NCI-H69 (cell line): ENCODE results near the gene COG6.
A peak's percentile ranks its signal among the peaks of the same experiment; 100 is the strongest.

Experiments
- DNase-seq: peaks from one replicate; lab custom pipeline; 2025; lab: John Stamatoyannopoulos, UW

COG6 gene

DNA sequence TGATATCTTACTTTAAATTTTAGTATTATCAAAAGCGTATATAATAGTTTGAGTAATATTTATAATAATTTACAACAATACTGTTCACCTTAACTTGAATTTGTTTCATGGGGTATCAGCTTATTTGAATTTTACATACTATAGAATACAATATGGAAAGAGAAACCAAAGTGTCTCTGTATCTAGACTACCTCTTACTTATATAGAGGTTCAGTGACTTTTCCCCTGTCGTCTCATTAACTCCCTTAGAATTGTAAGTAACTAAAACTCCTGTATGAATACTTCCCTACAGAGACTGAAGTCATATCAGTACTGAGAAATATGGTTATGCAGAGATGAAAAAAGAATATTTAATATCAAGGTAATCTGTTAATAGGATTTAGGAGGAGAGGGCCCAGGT is 26.8 kb downstream of the COG6 start:
- DNase-seq: no peak

DNA sequence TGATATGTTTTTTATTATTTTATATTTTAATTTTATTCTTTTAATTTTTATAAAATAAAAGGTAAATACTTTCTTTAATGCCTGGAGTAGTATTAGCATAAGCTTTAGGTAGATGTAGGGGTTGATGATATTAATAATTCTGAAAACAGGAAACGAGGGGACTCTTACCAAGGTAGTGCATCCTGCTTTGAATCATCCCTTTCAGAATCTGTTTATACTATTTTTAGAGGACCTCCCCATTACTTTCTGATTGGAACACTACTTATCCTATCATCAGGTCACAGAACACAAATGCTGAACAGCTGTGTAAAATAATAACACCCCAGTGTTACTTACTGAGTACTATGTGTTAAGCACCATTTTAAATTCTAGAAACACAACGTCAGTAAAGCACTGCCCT is 27.3 kb downstream of the COG6 start:
- DNase-seq: no peak

DNA sequence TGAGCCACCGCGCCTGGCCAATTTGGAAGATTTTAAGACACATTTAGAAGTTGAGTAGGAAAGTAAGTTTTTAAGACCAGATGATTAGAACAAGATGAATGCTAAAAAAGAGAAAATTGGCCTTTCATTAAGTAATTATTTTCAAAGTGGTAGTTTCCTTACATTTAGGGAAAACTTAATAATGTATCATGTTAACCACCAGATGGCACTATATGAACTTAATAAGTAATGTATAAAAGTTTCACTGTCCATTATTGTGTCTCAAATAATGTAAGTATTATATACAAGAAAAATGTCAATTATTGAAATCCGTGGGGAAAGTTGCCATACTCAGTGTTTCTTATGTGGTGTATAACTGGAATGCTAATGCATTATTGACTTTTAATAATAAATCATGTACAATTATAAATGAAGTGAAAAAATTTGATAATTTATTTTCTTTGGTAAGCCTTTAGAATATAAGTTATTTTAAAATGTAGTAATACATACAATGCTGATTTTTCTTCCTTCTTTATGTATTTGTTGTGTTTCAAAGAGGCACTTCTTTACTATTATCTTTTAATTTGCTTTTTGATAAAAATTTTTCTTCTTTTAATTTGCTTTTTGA is 29.2 kb downstream of the COG6 start:
- peak; percentile 56 for DNase-seq

DNA sequence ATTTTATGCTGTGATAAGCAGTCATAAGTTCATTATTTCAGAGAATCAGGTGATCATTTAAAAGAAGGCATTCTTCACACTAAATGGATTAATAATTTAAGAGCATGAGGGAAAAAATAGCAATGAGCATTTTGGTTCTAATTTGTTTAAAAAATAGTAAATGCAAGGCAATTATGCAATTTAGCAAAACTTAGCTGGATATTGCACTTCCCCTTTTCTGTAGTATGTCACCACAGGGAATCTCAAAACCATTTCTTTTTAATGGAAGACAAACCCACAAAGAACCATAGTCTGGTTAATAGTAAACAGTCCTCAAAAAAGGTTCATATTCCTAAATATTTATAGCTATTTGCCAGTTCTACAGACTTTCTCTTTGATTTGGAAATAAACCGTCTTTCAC is 30.2 kb downstream of the COG6 start:
- DNase-seq: no peak

DNA sequence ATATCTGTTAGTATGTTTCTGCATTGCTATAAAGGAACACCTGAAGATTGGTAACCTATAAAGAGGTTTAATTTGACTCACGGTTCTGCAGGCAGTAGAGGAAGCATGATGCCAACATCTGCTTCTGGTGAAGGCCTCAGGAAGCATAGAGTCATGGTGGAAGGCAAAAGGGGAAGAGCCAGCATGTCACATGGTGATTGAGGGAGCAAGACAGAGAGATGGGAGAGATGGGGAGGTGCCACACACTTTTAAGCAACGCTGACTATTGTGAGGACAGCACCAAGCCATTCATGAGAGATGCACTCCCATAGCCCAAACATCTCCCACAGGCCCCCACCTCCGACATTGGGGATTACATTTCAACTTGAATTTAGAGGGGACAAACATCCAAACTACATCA is 32.8 kb downstream of the COG6 start:
- DNase-seq: no peak

DNA sequence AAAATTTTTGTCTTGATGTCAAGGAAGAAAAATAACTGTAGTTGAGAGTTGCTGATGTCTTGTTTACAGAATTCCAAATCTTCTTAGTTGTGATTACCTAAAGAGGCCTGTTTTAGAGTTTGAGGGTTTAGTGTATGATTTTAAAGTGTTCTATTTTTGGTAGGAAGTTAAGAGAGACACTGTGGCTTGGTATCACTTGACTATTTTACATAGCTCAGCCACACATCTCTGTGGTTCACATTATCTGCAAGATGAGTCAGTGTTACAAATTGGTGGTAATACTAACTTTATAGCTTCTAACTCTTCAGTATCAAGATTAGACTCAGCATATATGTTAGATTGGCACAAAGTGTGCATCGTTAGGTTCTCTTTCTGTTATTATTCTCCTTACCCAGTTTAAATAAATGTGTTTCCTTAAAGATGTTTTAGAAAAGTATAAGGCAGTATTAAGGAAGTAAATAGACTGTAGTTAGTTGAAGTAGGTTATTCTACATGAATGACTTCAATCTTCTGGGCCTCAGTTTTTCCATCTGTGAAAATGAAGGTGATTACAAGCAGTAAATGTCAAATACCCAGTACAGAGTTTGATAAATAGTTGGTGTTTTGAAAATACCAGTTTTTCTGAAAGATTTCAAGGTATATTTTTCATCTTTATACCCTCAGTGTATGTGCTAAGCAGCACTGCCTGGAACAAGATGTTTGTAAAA is 33.4 kb downstream of the COG6 start:
- DNase-seq: no peak

DNA sequence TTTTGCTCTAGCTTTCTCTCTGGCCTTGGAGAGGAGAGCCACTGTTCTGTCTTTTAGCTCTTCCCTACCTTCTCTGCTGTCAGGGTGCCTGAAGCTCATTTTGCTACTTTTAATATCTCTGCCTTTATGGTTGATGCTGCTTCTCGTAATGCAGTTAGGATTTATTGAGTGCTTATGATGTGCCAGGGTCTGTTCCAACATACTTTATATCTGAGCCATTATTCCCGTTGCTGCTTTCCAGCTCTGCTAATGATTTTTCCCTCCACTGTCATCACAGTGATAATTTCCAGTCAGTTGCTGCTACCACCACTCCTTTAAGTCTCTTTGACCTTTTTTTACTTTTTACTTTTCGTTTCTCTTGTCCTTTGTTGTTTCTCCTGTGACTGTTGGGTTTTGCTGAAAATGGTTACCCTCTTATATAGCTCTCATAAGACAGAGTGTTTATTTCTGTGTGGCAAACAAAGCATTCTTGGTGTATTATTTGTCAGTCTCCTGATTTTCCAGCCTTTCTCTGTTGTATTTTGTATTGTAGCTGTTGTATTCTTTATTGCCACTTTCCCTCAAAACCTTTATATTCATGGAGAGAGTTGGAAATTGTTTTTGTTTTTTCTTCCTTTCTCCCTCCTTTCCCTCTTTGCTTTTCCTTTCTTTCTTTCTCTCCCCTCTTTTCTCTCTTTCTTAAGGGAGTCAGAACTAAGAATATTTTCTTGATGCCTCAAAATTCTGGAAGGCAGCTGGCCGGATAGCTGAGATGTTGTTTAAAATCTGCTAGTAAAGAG is 37.4 kb downstream of the COG6 start:
- DNase-seq: no peak

DNA sequence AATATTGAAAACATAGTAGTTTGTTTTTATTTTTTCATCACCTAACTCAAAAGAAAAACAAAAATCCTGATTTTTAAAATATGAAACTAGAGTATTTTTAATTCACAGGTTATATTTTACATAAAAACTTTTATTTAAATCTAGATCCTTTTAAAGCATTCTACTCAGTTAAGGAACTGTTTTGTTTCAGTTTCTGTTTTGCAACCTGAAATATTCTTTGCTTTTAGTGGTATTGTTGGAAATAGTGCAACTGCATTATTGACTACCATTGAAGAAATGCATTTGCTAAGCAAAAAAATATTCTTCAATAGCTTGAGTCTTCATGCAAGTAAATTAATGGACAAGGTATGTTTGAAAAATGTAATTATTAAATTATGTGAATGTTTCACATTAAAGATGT is 43.8 kb downstream of the COG6 start:
- no peak for DNase-seq

DNA sequence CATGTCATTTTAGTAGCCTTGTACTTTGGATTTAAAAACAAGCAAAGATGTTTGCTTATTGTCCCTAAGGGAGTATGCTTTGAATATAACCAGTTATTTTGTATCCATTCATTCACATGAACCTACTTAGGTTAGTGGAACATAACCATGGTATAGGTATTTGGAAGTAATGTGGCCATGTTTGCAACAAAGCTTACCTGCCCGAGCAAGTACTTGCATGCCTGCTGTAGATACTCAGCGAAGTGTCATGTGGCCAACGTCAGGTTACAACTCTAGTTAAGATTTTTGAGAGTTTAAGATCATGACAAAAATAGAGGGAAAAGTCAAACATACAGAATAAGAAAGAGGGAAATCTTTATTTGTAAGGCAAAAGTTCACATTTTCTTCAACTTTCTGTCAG is 57.2 kb downstream of the COG6 start:
- no peak for DNase-seq

DNA sequence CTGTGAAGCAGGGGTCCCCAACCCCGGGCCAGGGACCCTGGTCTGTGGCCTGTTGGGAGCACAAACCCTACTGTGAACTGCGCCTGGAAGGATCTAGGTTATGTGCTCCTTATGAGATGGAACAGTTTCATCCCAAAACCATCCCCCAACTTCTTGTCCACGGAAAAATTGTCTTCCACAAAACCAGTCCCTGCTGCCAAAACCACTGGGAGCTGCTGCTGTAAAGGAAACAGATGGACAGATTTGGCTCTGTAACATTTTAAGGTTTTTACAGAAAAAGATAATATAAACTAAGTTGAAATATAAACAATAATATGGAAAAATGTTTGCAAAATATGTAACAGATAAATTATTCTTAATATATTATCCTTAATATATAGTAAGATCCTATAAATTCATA is 73.7 kb downstream of the COG6 start:
- no peak for DNase-seq

DNA sequence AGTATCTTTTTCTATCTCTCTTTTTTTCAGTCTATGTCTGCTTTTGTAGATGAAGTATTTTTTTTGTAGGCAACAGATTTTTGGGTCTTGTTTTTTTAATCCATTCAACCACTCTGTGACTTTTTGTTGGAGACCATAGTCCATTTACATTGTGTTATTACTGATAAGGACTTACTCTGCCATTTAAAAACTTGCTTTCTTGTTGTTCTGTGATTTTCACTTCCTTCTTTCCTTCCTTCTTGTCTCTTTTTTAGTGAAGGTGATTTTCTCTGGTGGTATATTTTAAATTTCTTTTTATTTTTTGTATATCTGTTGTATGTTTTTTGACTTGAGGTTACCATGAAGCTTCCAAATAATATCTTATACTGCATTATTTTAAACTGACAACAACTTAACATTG is 79.5 kb downstream of the COG6 start:
- DNase-seq: no peak

DNA sequence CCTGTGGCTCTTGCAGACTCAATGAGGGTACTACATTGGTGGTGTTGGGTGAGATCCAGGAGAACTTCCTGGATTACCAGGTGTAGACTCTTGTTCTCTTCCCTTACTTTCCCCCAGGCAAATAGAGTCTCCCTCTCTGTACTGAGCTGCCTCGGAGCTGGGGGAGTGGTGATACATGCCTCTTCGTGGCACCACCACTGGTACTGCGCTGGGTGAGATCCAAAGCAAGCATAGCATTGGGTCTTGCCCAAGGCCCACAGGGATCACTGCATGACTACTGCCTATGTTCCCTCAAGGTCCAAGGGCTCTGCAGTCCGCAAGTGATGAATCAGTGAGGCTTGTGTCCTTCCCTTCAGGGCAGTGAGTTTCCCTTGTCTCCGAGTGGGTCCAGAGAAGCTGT is 81.6 kb downstream of the COG6 start:
- DNase-seq: no peak

DNA sequence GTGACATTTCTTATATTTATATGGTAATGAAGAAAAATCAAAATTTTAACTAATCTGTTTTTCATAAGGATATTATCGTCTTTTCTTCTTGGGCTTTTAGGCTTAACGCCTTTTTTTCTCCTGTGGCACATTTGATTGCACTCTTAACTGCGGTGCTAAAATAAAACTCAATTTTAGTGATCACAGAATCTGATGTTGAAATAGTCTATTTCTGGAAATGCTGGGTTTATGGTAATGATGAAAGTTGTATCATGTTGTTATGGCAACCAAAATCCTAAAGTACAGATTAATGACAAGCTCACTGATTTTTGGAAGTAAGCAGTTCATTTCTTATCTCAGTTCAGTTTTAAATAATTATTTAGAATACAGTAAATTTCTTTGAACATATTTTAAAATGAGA is 85.3 kb downstream of the COG6 start:
- DNase-seq: no peak

DNA sequence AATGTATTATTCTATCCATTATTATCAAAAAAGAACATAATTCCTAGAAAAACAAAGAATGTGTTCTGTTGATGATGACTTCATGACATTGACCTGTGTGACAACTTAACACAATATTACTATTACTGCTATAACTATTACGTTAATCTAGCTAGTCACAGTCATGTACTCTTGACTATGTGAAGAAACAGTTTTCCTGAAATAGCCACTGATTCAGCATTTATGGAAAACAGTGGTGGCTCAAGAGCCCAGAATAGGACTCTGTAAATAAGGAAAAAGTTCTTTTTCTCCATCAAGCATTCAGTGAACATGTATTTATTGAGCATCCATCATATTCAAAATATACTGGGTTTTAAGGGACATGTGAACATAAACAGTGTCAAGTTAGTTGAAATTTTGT is 93.5 kb downstream of the COG6 start:
- no peak for DNase-seq

DNA sequence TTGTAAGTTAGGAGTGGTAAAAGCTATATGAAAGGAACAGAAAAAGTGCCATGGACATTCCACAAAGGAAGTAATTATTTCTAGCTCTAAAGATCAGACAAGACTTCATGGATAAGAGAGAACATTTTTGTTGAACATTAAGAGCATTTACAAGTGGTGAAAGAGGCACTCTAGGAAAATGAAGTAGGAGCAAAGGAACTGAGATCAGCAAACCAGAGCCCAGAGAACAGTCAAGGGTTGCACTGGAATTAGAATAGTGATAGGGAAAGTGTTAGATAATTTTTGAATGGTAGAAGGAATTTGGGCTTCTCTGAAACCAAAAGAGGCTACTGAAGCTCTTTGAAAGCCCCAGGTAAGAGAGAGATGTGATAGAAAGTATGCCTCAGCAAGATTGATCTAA is 94.1 kb downstream of the COG6 start:
- no peak for DNase-seq

DNA sequence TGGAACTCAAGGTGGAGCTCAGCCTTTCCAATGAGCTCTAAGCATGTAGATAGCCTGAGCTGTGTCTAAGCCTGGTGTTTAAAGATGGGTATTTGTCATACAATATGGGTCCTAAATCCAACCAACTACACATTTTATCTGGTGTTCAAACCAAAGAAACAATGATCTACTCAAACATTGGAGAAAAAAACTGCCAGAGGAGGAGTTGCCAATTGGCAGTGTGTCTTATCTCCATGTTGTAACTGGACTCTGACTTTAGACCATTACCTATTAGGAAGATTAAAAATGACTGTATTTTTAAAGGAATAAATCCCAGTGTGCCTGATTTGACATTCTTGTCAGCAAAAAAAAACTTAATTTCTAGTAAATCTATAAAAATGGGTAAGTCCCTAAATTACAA is 96.3 kb downstream of the COG6 start:
- DNase-seq: no peak

DNA sequence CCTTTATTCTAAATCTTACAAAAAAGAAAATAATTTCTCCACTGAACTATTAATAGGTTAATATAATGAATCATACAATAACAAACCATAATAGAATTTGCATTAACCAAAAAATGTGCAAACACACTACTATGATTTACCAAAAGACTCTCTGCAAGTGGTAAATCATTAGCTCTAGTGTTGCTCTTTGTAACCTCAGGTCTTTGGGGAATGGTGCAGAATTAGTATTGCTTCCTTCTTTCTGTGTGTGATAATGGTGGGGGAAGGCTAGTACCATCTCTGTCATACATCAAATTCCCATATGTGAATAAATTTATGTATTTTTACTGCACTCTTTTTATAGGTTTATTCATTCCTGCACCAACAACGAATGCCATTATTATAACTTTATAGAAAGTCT is 105.1 kb downstream of the COG6 start:
- no peak for DNase-seq

DNA sequence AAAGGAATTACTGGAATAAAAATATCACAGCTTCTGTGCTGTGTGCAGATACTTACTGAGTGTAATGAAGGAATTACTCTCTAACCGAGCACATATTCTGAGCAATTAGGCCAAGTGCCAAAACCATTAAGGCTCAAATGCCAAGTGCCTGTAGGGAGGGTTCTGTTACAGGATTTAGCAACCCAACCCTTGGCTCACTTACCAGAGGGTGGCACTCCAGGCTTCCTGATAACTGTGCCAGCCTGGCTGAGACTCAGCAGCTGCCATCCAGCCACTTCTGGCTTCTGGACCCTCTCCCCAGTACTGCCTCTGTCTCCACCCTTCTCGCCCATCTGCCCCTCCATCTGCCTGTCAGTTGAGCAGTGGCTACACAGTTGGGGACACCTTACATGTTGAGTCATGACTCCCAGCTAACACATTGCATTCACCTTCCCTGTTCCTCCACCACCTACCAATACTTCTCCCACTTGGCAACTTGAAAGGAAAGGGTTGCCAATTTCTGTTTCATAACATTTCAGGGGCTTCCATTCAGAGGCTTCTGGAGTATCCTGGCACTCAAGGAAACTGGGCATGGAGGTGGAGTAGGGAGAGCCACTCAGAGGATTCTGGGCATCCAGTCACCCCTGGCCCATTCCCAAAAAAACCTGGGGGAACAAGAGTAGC is 110.5 kb downstream of the COG6 start:
- DNase-seq: peak; percentile 95

DNA sequence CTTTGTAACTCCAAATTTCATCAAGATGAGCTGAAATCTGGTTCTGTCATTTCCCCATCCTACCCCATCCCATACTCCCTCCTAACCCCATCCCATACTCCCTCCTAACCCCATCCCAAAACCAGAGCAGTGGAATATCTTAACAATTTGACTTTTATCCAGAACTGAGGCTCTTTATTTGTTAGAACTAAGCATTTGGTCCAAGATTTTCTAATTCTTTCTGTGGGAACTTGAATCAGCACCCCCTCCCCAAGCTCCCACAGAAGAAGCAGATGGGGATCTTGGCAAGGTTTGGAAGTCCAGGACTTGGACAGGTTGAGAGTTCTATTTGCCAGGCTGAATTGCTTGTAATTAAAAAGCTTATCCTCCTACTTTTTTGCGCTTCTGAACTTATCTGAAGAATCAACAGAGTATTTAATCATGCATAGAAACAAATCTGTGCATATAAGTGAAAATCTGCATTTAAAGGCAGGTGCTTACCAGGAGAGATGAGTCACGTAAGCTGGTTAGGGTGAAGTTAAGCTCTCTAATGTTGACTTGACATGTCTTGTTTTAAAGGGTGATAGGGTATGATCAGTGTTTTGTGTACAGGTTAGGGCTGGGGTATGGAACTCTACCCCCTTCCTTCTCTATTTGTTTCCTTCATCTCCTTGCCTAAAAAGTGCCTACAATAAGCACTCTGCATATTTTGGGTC is 111.1 kb downstream of the COG6 start:
- peak; percentile 30 for DNase-seq

DNA sequence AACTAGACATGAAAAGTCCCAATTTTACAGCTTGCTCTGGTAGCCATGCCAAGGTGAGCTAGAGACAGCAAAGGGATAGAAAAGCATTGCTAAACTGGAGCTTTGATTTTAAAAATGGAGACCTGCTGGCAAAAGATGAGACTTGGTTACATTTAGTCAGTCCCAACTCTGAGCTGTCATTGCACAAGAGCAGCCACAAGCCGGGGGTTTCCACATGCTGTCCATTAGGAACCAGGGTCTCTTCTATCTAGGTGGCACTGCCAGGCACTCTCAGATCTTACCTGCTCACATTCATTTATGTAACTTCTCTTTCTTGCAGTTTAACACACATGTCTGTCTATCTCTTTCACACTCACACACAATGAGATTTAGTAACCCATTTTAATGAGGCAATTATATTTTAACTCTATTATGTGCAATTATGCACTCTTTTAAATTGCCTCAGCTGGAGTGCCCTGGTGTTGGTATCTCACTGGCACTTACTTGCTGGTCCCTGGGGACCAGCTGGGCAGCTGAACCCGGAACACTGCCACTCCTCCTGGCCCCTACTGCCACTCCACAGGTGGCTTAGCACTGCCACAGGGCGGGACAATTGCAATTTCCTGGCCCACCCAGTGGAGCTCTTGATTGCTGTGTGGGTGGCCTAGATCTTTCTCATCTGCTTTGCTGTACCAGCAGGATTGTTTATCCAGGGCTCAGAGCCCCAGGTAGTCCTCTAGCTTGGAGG is 112.5 kb downstream of the COG6 start:
- peak; percentile 93 for DNase-seq

DNA sequence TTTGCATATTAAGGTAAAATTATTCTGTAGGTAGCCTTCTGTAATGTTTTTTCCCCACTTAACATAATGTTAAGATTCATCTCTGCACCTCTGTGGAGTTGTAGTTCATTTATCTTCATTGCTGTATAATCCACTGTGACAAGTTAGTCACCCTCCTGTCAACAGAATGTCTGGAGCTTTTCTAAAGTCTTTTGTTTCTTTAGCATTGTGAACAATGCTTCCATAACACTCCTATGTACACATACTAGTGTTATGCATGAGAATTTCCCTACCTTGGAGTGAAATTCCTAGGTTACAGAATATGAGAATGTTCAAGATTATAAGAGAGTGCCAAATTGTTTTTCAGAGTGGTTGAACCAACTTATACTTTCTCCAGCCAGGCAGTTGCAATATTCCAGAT is 113.5 kb downstream of the COG6 start:
- DNase-seq: peak; percentile 2
